K562 (cell line): Measurements from ENCODE around the gene CHST10.

Source experiments
- ETS1 ChIP-seq: conservative IDR thresholded peaks from 2 replicates; pipeline ENCODE4 v1.6.1; 2011; ENCODE audit warnings: low read depth, mild to moderate bottlenecking, low read length; ENCODE audit not compliant: control insufficient read depth
- HMG20B ChIP-seq: fragments of 250-450 bp; sonication (Bioruptor Pico); IDR thresholded peaks from 2 replicates; pipeline ENCODE4 v1.5.0; 2021; ENCODE audit warnings: mild to moderate bottlenecking
- RBM22 ChIP-seq: fragments of 200-400 bp; formaldehyde crosslinking; IDR thresholded peaks from 2 replicates; pipeline ENCODE4 v1.6.1; 2018; ENCODE audit warnings: low read length, low read depth; ENCODE audit not compliant: poor library complexity, severe bottlenecking
- ZNF121 ChIP-seq: sonication (generic); formaldehyde crosslinking; conservative IDR thresholded peaks from 2 replicates; pipeline ENCODE4 v1.8.0; 2022; ENCODE audit warnings: missing genetic modification reagents
- ZNF143 ChIP-seq: sonication (generic); formaldehyde crosslinking; IDR thresholded peaks from 2 replicates; pipeline ENCODE4 v1.9.0; 2022; ENCODE audit warnings: mild to moderate bottlenecking, missing genetic modification reagents
- ZNF239 ChIP-seq: fragments of 250-450 bp; sonication (Bioruptor Pico); IDR thresholded peaks from 2 replicates; pipeline ENCODE4 v1.4.0; 2020; ENCODE audit warnings: mild to moderate bottlenecking
- ZNF583 ChIP-seq: fragments of 250-450 bp; sonication (Bioruptor Pico); IDR thresholded peaks from 2 replicates; pipeline ENCODE4 v1.4.0; 2020
- TF ChIP-seq, protein P1 (sequence below): fragments of 450-650 bp; formaldehyde crosslinking; IDR thresholded peaks from 2 replicates; pipeline ENCODE4 v1.4.0; 2022; ENCODE audit warnings: missing genetic modification characterization

DNA sequence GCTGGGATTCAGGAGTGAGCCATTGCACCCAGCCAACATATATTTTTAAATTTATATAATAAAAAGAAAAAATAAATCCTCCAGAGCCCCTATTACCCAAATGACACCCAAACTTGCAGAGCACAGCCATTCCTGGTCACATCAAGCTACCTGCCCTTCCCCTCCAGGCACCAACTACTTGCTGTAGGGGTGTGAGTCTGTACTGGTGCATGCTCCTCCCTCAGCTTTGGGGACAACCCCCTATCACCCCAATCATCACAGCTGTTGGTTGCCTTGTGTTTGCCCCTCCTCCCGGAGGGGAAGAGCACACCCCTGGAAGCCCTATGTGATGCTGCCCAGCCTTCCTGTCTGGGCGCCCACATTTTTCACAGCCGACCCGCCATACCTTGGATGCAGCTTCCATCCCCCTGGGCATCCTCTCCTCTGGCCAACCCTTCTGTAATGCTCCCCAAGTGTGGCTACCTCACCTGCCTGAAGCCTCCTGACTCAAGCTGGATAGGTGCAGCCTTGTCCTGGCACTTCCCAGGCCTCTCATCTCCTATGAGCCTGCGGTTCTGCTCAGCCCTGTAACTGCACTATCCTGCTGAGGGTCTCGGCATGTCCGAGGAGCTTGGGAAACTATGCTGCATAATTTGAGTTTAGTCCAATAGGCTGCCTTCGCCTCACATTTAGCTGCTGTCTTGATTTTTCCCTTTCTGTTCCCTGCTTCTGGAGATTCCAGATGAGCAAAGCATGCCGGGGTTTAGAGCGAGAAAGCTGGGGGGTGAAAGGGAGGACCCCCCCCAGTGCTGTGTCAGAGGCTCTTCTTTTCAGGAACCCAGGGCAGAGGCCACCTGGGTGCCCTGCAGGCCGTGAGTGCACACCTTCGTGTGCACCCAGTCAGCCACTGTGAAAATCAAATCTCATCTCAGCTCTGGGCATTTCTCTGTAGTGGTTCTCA, 27.2 kb downstream of the CHST10 start:
- TF ChIP-seq ZNF239 (CRISPR knock-in tag) (no peak), ZNF143 (no peak), RBM22 (no peak), ETS1 (no peak), ZNF583 (CRISPR knock-in tag) (no peak), ZNF121 (CRISPR knock-in tag) (no peak), HMG20B (CRISPR knock-in tag) (no peak)
- TF ChIP-seq, protein P1, sequence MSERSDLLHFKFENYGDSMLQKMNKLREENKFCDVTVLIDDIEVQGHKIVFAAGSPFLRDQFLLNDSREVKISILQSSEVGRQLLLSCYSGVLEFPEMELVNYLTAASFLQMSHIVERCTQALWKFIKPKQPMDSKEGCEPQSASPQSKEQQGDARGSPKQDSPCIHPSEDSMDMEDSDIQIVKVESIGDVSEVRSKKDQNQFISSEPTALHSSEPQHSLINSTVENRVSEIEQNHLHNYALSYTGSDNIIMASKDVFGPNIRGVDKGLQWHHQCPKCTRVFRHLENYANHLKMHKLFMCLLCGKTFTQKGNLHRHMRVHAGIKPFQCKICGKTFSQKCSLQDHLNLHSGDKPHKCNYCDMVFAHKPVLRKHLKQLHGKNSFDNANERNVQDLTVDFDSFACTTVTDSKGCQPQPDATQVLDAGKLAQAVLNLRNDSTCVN (CRISPR knock-in tag): no peak
